ENCODE data around the gene PLEKHG3.

PLEKHG3 gene

DNA sequence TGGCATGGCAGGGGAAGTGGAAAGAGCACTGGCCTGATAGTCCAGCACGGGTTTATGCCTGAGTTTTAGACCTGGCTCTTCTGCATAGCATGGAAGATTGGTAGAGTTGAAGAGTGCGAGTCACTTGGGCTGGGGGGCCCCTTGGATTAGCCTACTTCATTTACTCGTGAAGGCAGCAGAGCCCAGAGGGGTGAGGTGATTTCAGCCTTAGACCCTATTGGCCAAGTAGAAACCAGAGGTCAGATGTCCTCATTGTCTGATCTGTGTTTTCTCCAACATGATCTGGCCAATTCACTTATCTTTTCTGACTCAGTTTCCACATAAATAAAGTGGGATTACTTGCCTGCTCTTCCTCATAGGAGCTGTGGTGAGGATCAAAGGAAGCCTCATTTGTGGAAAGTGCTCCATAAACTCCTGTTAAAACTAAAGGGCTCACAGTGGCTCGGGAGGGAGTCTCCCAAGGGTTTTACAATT is 1.9 kb downstream of the PLEKHG3 start:
- no peak for DNase-seq

DNA sequence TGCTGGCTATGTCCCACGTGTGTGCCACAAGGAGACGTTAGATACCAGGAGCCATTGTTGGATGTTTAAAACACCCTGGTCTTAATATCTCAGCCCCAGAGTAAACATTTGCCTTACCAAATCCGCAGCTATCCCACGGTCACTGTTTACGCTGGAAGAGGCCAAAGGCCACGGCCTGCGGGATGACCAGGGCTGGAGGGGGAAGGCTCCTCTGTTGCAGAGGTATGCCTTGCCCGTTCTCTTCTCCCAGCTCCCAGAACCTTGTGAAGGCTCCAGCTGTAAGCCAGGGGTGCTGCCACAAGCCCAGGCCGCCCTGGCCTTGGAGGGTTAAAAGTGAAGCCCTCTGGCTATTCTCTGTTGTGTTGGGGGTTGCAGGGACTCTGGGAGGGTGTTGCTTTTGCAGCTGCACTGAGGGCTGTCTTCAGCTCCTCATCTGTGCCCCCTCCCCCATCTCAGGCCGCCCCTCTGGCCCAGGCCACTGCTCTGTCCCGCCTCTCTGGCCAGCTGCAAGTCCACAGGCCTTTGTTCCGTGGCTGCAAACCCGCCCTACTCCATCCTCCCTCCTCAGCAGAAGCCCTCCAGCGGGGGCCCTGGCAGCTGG is 2.5 kb downstream of the PLEKHG3 start:
- DNase-seq: peak in 54 of 56 donors; percentile 36 to 93 (median 80)

DNA sequence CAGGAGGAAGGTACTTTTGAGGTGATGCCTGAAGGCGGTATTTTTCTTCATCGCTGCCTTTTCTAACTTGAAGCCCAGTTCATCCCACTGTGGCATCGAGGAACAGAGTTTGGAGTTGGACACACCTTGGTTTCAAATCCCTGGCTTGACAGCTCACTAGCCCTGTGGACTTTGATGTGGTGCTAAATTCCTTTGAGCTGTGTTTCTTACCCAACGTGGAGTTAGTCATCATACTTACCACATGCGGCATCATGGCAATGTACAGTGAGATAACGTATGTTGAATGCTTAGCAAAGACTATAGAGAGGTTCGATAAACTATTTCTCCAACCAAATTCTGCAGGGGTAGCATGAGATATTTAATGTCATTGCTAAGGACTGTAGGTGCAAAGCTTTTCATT is 3.4 kb downstream of the PLEKHG3 start:
- no peak for DNase-seq

DNA sequence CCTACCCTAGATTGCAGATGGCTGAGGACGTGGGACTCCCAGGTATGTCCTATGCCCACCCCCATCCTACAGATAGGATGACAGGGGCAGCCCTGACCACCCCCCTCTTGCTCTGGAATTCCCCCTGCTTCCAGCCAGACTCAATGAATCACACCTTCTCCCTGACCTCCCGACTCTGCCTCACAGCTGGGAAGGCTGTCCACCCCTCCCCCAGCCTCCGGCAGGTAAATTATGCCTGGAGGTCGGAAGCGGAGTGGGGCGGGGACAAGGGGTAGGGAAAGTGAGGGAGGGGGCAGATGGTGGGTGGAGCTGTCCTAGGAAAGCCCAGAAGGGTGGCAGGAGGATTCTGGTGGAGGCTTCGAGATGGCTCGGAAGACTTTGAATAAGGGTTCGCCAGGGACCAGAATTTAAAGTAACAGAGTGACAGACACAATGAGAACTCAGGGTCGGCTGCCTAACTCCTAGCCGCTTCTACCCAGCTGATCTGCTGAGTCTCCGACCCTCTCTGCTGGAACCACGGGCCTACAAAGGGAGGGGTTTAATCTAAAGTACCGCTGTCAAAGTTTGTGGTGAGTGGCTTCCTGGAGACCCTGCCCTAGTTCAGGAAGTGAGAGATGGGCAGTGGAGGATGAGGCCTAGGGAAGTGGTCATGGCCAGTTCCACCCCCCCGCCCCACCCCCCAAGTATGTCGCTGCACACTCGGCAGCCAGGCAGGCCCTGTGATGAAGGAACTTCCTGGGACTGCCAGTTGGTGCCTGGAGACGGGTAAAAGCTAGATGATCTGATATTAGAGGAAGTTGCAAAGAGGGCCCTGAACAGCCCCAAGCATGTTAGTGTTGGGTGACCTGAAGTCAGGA is 4.2 kb downstream of the PLEKHG3 start:
- DNase-seq: peak in 33 of 56 donors; percentile 20 to 69 (median 44)

DNA sequence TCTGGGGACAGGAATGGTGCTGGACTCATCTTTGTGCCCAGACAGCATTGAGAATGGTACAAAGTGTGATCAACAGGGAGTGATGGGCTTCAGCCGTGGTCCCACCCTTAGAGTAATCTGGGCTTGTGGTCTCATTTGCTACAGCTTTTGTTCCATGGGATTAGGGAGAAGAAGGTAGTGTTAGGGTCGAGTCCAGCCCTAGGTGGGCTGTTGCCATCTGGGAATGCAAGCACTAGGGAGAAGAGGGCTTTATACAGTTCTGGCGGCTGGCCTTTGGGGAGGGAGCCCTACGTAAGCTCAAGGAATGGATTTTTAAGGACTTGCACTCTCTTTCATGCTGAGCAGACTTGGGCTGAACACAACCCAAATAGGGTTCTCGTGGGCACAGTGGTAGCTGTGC is 4.9 kb downstream of the PLEKHG3 start:
- DNase-seq: no peak

DNA sequence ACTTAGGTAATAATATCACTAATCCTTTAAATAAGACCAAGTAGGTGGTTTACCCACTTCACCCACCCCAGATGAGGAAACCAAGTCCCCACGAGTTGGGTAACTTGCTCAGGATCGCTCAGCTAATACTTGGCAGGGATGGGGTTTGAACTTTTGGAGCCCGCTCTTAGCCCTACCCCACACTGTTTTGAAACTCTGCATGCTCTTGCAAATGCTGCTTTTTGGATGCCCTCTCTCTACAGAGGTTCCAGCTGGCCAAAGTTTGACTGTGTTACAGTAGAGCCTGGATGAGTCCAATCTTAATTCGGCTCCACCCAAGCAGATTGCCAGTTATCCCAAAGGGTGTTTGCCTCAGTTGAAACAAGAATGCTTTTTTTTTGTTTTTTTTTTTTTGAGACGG is 6.8 kb downstream of the PLEKHG3 start:
- DNase-seq: no peak

DNA sequence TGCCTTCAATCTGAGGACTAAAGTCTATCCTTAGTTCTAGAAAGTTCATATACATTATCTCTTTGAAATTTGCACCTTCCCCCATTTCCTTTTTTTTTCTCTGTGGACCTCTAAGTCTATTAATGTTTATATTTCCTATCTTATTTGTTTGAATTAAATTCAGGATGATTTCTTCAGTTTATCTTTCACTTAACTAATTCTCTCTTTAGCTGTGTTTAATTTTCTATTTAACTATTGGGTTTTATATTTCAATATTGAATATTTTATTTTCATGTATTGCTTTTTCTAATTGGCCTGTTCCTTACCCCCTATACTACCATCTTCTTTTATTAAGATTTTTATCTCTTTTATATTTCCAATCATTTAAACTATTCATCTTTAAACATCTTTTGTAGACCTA is 9.5 kb downstream of the PLEKHG3 start:
- no peak for DNase-seq

DNA sequence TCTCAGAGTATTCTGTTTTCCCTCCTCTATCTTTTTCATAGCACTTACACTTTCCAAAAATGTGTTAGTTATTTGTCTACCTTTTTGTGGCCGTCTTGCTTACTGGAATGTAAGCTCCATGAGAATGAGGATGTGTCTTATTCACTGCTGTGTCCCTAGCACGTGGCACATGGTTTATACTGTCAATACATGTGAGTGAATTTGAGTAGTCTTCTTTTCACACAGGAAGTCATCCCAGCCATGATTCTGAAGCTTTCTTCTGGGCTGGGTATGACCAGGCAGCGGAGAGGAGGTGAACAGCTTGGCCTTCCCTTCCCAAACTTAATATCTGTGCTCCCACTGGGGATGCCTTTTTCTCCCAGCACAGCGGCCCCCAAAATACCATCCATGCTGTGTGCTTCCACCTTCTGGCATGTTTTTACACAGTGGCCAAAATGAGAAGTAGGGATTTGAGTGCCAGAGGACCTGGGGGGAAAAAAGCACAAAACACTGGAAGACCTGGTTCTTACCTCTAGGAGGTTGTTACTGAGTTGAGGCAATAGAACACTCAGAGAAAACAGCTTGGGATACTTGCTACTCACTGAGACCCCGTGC is 10.3 kb downstream of the PLEKHG3 start:
- no peak for DNase-seq

DNA sequence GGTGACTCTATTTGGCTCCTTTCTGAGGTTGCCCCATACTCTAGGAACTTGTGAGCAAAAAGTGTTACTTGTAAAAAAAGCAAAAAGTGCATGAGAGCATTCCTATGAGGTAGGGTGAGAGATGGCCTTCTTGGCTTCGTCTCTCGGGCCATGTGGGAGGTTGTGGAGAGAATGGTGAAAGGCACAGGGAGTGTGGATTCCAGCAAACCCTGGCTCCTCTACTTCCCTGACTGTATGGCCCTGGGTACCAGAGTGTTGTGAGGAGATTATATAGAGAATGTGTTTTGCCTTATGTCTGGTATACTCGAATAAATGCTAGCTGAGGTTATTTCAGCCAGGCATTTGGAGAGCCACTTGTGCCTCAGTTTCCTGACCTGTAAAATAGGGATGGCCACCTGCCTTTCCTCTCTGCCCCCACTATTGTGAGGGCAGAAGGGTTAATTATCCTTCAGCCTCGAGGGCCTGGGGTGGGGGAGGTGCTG is 11.0 kb downstream of the PLEKHG3 start:
- DNase-seq: peak in 1 of 56 donors; percentile 14

DNA sequence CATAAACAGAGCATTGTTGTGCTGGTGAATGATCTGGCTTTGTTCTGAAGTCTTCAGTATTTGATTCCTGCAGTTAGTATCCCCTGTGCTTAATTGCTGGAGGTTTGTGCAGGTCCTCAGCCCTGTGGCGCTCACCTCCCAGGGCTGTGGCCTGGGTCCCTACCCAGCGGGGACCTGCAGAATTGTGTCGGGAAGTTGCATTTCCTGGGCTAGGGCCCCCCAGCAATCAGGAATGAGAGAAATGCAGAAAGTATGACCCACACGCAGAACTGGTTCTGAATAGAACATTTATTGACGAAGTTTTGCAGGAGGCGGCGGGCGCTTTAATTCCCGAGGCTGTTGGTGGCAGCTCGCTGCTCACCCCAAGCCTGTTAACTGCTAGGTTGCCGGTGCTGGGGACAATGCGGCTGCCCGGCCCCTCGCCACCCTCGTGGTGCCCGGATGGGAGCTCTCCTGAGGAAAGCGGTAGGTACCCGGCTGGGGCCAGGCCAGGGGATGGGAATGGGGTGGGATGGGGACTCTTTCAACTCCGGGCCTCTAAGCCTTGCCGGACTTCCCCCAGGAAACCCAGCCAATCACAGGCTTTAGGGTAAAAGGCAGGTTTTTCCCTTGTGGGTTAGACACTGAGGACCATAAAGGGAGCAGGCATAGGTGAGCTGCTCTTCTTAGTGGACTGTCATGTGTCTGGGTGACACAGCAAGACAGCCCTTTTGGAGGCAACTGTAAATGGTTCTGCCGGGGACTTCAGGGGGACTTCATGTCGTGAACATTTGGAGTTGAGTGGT is 11.6 kb downstream of the PLEKHG3 start:
- peak in 43 of 56 donors; percentile 23 to 82 (median 56) for DNase-seq

DNA sequence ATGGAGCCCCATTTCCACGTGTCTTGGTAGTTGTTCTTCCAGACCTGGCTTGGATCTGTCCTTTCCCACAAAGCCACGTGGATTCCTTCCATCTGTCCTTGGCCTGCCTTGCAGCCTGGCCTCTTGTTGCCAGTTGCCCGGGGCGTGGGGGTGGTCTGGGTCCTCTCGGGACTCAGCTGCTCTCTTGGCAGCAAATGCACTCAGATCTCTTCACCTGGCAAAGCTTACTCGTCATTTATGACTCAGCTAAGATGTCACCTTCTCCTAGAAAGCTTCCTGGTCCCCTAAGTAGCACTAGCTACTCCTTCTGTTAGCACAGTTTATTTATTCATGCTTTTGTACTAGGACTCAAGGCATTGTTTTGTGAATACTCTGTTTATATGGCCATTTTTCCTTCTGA is 13.6 kb downstream of the PLEKHG3 start:
- peak in 8 of 56 donors; percentile 12 to 30 (median 22) for DNase-seq

DNA sequence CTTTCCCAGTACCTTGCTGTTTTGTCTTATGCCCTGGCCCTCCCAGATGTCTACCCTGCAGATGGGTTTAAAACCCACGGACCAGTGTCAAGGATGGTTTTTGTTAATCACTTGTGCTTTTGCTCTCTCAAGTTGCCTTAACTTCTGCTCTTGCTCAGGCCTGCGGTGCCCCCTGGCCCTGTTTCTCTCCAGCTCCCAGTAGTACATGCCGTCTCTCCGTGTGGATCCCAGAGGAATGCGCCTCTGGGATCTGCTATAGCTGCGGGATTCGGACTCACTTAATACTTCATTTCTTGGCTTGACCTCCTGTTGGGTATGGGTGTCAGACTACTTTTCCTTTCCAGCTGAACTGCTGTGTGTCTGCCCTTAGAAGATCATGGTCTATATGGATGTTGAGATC is 14.5 kb downstream of the PLEKHG3 start:
- no peak for DNase-seq

DNA sequence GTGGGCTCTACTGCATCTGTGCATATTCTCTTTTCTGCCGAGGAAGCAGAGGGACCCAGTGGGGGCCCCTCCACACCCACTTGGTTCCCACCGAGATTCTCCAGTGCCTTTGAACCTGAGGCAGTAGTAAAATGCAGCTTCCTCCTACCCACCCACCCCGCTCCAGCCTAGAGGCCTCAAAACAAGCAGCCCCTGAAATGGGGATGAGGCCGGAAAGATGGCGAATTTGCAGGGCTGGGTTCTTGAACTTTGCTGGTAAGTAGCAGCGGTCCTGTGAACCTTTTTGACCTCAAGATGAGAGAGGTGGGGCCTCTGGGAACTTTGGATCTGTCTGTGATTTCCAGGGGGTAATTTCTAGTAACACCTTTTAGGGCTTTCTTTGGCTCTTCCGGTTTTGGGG is 15.4 kb downstream of the PLEKHG3 start:
- DNase-seq: no peak

DNA sequence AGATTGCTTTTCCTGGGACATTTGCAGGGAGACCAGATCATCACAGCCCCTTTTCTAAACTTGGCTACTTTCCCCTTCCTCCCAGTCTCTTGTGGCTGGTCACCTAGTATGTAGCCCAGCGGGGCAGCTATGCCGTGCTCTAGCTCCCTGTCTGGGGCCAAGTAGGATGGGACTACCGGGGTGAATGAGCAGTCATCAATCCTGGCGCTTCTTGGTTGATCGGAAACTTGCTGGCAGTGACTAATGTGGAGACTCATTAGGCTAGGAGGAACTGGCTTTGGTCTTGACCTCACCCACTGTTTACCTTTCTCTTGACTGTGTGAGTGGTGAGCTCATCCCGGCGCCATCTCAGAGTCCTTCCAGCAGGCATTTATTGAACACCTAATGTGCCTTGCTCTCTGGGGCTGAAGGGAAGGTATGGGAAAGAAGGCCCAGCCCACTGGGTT is 15.9 kb downstream of the PLEKHG3 start:
- DNase-seq: no peak

DNA sequence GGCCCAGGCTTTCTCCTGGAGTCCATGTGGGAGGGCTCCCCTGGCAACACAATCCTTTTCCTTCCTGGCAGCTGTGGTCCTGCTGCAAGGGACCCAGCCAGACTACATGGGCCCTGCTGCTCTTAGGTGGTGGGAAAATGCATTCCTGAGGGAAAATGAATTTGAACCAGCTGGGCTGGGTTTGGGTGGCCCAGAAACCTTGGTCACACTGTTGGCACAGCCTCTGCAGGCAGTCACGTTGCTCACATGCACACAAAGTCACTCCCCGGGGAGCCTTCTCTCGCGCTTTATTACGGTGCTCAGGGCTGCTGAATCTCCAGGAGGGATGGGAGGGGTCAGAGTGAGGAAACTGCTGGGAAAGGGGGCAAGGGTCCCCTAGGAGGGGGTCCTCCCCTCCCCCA is 17.2 kb downstream of the PLEKHG3 start:
- peak in 11 of 56 donors; percentile 19 to 65 (median 25) for DNase-seq

DNA sequence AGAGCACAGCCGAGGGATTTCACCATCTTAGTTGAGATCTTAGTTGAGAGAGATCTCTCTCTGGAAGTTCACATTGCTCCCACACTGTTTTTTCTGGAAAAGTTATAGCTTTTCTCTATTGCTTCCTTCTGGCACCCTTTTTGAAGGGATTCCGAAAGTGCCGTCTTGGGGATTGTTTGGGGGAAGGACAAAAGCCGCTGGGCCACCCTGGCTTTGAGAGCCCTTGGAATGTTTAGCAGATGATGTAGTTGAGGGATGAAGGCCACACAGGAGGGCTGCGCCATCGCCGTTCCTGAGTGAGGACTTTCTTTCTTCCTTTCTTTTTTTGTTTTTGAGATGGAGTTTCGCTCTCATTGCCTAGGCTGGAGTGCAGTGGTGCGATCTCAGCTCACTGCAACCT is 17.7 kb downstream of the PLEKHG3 start:
- DNase-seq: no peak

DNA sequence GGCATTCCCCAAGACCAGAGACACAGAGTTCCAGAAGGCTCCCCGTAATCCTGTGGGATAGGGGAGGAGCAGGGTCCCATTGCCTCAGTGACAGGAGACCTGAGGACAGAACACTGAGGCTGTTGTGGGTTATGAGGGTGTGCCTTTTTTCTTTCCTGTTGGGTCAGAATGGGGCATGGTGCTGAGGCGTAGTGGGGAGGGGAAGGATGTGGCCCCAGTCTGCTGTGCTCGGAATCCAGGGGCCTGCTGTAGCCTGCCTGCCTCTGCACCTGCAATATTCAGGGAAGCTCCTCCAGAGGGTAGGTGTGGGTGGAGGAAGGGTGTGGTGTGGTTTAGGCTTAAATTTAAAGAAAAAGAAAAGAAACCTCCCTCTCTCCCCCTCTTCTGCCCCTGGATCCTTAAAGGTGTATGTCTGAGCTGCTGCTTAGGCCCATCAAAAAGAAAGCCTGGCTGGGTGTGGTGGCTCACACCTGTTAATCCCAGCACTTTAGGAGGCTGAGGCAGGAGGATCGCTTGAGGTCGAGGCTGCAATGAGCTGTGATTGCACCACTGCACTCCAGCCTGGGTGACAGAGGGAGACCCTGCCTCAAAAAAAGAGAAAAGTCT is 18.7 kb downstream of the PLEKHG3 start:
- no peak for DNase-seq

DNA sequence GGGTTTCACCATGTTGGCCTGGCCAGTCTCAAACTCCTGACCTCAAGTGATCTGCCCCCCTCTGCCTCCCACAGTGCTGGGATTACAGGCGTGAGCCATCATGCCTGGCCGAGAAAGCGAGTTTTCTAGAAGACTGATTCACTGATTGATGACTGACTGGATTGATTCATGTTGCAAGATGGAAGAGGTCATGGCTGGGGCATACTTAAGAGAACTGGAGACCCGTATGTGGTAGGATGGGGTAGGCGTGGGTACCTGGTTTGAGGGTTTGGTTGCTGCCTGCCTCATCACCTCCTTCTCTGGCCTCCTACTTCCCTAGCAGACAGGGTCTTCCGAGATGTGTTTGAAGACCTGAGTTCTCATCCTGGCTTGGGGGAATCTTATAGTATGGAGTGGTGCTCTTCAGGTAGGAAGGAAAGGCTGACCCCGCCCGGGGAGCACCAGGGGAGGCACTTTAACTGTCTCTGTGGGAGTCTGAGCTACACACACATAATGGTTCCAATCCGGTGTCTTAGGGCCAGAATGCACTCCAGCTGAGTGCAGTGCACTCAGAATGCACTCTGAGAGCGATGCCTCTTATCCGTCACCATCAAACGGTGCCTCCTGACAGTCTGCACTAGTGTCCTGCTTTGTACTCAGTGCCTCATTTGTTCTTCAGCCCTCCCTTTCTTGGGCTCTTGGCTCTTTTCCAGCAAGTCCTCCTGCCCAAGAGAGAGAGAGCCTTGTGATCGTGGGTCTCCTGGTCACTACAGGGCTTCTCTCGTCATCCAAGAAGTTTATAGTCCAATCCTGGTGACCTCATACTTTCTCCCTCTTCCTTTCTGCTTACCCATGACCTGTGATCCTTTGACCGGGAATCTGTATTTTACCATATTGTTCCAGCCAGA is 19.7 kb downstream of the PLEKHG3 start:
- DNase-seq: peak in 20 of 56 donors; percentile 15 to 68 (median 32)

DNA sequence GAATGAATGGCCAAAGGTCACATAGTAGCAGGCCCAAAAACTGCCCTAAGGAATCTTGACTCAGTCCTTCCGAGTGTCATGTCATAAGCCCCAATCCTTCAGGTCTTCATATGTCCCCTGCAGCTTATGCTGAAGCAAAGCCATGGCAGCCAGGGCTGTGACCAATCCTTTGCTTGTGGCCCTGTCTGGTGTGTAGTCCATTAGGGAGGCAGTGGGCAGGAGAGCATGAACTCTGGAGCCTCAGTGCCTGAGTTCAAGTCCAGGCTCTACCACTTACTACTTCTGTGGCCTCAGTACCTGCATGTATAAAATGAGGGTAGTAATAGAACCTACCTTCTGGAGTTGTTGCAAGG is 20.3 kb downstream of the PLEKHG3 start:
- DNase-seq: no peak

DNA sequence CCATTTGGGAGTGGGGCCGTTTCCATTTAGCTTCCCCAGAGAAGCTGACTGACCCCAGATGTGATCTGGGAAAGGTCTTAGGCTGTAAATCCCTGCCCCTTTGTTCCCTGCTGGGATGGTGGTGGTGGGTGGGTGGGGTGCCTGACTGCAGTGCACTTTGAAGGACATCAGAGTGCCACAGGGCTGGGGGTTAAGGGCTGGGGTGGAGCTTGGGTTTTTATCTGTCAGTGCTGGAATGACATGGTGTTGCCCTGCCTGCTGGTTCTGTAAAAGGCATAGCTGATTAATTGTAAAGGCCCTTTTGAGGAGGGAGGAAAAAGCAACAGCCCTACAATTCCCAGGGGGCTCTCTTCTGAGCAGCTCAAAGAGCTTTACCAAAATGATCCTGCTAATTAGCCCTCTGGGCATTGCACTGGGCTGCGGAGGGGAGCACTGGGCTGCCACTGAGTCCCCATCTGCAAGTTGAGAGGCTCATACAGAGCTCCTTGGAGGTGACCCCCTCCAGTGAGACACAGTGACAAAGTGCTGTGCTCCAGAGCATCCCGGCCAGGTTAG is 21.1 kb downstream of the PLEKHG3 start:
- DNase-seq: no peak
